ENCODE results near the gene PTRH1. TPM values are rescaled to one million over a fixed set of nuclear protein-coding genes. Genes with fewer than 3 reads are reported as not detected.

Gene PTRH1
- total and polyA plus RNA-seq, 5 experiments from 2014 or later = 8.8 to 37.7 (median 26.2) TPM

DNA sequence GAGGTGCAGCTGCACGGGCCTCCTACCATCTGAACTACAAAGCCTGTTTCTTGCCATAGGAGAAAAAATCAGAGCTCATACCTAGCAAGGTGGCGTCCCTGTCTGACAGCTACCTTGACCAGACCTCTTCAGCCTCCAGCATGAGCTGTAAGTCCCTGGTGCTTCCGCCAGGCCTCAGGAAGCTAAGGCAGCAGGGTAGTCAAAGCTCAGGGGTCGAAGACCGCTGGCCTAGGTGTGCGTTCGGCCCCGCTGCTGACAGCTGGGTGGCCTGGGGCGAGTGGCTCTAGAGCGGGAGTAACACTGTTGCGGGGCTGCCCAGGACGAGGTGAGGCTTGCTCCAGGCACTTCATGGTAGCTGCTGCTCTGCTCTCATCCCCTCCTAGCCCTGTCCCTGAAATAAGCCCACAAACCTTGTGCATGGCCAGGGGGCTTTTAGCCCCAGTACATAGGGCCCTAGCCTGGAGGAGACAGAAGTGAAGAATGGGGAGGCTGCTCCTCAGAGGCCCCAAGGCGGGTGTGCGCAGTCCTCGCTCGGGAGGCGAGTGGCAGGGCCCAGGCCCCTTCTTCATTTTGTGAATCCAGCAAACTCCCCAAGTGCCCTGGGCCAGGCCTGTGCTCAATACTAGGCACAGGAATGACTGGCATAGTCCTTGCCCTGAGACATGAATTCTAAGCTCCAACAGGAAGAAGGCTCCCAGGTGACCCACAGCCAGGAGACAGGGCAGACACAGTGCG lies 14.2 kb upstream of the PTRH1 start:
- POLR2A ChIA-PET = no interaction called here
- Mint-ChIP-seq H3K36me3 (peaks cover 0 to 5% (median 0%) of the 10 kb centered on the region in 3 donors), H3K27me3 (no peaks in the 10 kb centered on the region), H3K4me3 (no peak overlapping the region), H3K27ac (peak overlapping the region in 2 of 10 donors; percentile 62 to 82), H3K4me1 (peaks cover 8 to 11% (median 9%) of the 10 kb centered on the region in 4 donors), H3K9me3 (no peaks in the 10 kb centered on the region)
- no peak for ATAC-seq
- no peak for DNase-seq

DNA sequence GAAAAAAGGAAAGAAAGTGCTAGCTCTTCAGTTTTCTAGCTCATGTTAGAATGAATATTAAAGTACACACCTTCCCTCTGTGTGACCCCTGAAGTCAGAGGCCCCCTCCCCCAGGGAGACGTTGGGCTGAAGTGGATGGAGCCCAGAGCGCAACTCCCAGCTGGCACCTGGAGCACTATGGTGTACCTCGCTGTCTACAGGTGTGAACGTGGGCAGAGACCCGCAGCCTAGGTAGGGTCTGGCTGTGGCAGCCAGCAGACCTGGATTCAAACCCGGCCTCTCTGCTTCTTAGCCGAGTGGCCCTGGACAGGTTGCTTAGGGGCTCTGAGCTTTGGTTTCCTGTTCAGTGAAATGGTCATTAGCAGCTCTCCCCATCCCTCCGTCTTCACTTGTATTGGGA lies 13.3 kb upstream of the PTRH1 start:
- Mint-ChIP-seq H3K4me1 (peaks cover 4 to 5% (median 5%) of the 10 kb centered on the region in 4 donors), H3K4me3 (no peak overlapping the region), H3K9me3 (no peaks in the 10 kb centered on the region), H3K27ac (peak overlapping the region in 1 of 10 donors; percentile 15), H3K27me3 (no peaks in the 10 kb centered on the region), H3K36me3 (peaks cover 0 to 5% (median 0%) of the 10 kb centered on the region in 3 donors)
- ATAC-seq = no peak
- DNase-seq = no peak
- POLR2A ChIA-PET = no interaction called here

DNA sequence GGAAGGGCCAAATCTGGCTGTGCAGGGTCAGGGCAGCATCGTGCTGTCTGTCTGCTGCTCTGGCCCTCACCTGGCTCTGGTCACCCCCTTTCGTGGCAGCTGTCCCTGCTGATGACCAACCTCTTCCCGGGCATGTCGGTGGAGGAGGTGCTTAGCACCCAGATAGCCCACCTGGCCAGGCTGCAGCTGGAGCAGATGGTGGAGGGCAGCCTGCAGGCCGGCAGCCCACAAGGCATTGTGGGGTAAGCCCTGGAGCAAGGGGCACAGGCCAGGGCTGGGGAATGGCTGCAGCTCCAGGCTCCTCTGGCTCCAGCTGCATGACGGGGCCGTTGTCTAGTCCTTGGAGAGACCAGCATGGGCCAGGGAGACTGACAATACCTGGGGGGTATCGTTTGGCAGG lies 11.4 kb upstream of the PTRH1 start:
- ATAC-seq (no peak), DNase-seq (no peak)
- Mint-ChIP-seq H3K4me3 (no peak overlapping the region), H3K27me3 (peaks cover 0 to 2% (median 0%) of the 10 kb centered on the region in 5 donors), H3K27ac (no peak overlapping the region), H3K36me3 (peaks cover 0 to 4% (median 0%) of the 10 kb centered on the region in 3 donors), H3K4me1 (peaks cover 0 to 13% (median under 1%) of the 10 kb centered on the region in 4 donors), H3K9me3 (no peaks in the 10 kb centered on the region)
- POLR2A ChIA-PET = interaction anchor here (0.7 kb wide), 1 partner anchor 11 kb away, joined by 4 read pairs; the partner anchor contains the start of gene PTRH1

DNA sequence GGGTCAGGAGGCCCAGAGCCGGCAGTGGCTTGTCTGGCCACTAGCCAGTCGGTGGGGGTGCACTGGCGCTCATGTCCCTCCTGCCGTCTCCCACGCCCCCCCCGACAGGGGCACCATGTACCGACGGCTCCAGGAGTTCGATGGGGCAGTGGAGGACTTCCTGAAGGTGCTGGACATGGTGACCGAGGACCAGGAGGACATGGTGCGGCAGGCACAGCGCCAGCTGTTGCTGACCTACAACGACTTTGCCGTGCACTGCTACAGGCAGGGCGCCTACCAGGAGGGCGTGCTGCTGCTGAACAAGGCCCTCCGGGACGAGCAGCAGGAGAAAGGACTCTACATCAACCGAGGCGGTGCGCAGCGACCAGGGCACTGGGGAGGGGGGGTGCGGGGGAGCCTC lies 8.5 kb upstream of the PTRH1 start:
- Mint-ChIP-seq H3K27ac (peak overlapping the region in 1 of 10 donors; percentile 42), H3K4me1 (peaks cover 13 to 34% (median 23%) of the 10 kb centered on the region in 4 donors), H3K36me3 (no peaks in the 10 kb centered on the region), H3K4me3 (no peak overlapping the region), H3K27me3 (peaks cover 0 to 2% (median 0%) of the 10 kb centered on the region in 5 donors), H3K9me3 (no peaks in the 10 kb centered on the region)
- POLR2A ChIA-PET = interaction anchor here (0.7 to 1.2 kb wide), 3 partner anchors 10 to 14 kb away, joined by 3 to 5 read pairs (median 3); partner anchors contain the start of gene TOR2A
- no peak for ATAC-seq
- no peak for DNase-seq

DNA sequence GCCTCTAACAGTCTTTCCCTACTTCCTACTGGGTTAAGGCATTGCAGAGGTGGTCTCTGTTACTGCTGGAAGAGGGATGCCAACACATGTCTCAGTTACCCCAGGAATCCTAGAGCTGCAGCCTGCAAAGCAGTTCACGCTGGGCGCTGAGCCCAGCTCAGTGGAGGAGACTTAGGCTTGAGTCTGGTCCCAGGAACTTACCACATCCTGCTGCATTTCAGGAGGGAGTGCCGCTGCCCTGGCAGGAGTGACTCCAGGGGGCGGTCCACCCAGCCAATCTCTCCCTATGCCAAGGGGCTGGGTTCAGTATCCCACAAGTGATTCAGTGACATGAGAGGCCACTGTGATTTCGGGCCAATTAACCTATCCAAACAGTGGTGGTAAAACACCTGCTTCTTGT lies 8.0 kb upstream of the PTRH1 start:
- peak overlapping the region in 5 of 10 donors; percentile 14 to 56 (median 42) for H3K27ac Mint-ChIP-seq
- no peaks in the 10 kb centered on the region for H3K36me3 Mint-ChIP-seq
- H3K4me3 Mint-ChIP-seq = no peak overlapping the region
- peaks cover 13 to 34% (median 24%) of the 10 kb centered on the region in 4 donors for H3K4me1 Mint-ChIP-seq
- ATAC-seq (no peak), DNase-seq (no peak)
- POLR2A ChIA-PET = interaction anchor here (0.7 to 0.8 kb wide), 2 partner anchors 9 to 11 kb away, joined by 3 to 5 read pairs; partner anchors contain the start of gene TOR2A
- no peaks in the 10 kb centered on the region for H3K9me3 Mint-ChIP-seq
- H3K27me3 Mint-ChIP-seq = peaks cover 0 to 2% (median 0%) of the 10 kb centered on the region in 5 donors

DNA sequence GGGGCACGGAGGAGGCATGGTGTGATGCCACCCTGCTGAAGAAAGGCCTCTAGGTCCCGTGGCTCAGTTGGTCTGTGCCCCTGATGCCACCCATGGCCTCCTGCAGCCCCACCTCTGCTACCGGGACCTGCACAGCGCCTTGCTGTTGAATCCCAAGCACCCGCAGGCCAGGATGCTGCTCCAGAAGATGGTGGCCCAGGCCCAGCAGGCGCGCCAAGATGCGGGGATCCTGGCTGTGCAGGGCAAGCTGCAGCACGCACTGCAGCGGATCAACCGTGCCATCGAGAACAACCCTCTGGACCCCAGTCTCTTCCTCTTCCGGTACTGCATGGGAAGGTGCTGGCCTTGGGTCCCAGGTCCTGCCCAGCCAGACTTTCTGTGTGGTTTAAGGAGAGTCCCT lies 7.5 kb upstream of the PTRH1 start:
- DNase-seq = no peak
- Mint-ChIP-seq H3K9me3 (no peaks in the 10 kb centered on the region), H3K27ac (peak overlapping the region in 3 of 10 donors; percentile 14 to 56 (median 39)), H3K27me3 (peaks cover 0 to 2% (median 0%) of the 10 kb centered on the region in 5 donors), H3K4me3 (no peak overlapping the region), H3K4me1 (peaks cover 13 to 34% (median 24%) of the 10 kb centered on the region in 4 donors), H3K36me3 (no peaks in the 10 kb centered on the region)
- no peak for ATAC-seq
- POLR2A ChIA-PET = interaction anchor here (0.8 kb wide), 1 partner anchor 9 kb away, joined by 3 read pairs; no protein-coding TSS in a partner anchor

DNA sequence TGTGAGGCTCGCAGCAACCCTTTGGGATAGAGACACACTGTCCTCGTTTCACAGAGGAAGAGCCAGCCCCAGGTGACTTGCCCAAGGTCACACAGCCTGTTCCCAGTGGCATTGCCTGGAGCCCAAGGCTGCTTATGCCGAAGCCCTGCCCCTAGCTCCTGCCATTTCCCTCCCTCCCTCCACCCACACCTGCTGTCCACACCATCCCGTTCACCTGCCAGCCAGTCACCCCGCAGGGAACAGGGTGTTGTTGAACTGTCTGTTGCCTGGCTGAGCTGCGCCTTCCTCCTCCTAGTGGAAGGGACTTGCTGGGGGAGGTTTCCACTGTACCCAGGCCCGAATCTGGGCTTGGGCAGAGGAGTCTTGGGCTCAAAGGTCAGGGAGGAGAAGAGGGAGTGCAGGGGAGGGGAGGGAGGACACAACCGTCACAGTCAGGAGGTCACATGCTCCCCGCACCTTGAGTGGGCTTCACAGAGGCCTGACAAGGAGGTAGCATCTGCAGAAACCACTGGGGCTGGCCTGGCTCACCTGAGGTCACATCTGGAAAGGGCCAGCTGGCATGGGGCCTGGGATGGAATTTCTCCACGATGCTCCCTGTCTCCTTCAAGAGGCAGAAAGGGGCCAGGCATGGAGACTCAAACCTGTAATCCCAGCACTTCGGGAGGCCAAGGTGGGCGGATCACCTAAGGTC lies 6.7 kb upstream of the PTRH1 start:
- POLR2A ChIA-PET = no interaction called here
- Mint-ChIP-seq H3K36me3 (no peaks in the 10 kb centered on the region), H3K4me1 (peaks cover 13 to 34% (median 24%) of the 10 kb centered on the region in 4 donors), H3K27me3 (peaks cover 0 to 2% (median 0%) of the 10 kb centered on the region in 5 donors), H3K27ac (peak overlapping the region in 7 of 10 donors; percentile 53 to 93 (median 66)), H3K9me3 (no peaks in the 10 kb centered on the region), H3K4me3 (peak overlapping the region in 1 of 10 donors; percentile 60)
- DNase-seq (no peak), ATAC-seq (no peak)

DNA sequence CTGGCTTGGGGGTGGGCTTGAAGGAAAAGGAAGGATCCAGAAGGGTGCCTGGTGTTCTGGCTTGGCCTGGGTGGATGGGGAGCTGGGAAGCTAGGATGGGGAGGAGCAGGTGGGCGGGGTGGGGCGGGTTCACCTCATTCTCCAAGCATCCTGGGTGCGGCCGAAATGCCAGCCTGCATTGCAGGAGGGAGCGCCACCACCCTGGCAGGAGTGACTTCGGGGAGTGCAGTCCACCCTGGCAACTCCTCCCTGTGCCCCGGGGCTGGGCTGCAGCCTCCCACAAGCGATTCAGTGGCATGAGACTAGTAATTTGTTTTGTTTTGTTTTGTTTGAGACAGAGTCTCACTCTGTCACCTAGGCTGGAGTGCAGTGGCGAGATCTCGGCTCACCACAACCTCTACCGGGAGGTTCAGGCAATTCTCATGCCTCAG lies 5.9 kb upstream of the PTRH1 start:
- DNase-seq (peak in 1 of 10 donors; percentile 29), ATAC-seq (peak; percentile 35 to 39)
- peaks cover 0 to 2% (median 0%) of the 10 kb centered on the region in 5 donors for H3K27me3 Mint-ChIP-seq
- peak overlapping the region in 9 of 10 donors; percentile 39 to 95 (median 86) for H3K27ac Mint-ChIP-seq
- peaks cover 13 to 35% (median 24%) of the 10 kb centered on the region in 4 donors for H3K4me1 Mint-ChIP-seq
- no peaks in the 10 kb centered on the region for H3K9me3 Mint-ChIP-seq
- POLR2A ChIA-PET = interaction anchor here (1.3 kb wide), 1 partner anchor 16 kb away, joined by 4 read pairs; no protein-coding TSS in a partner anchor
- H3K36me3 Mint-ChIP-seq = no peaks in the 10 kb centered on the region
- H3K4me3 Mint-ChIP-seq = peak overlapping the region; percentile 39 to 82 (median 63)

DNA sequence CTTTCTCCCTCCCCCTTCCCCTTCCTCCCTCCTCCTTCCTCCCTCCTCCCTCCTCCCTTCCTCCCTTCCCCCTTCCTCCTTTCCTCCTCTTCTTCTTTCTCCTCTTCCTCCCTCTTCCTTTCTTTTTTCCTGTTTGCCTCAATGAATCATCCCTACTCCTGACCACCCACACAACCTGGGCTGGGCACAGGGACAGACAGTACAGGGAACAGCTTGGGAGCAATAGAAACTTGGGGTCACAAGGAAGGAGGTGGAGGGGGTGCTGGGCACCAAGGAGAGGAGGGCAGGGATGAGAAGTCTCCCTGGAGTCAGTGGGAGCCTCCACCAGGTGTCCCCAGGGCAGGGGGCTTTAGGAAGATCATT lies 5.4 kb upstream of the PTRH1 start:
- peaks cover 16 to 41% (median 29%) of the 10 kb centered on the region in 4 donors for H3K4me1 Mint-ChIP-seq
- no peaks in the 10 kb centered on the region for H3K9me3 Mint-ChIP-seq
- peaks cover 0 to 2% (median 0%) of the 10 kb centered on the region in 5 donors for H3K27me3 Mint-ChIP-seq
- peak overlapping the region; percentile 42 to 82 (median 59) for H3K4me3 Mint-ChIP-seq
- H3K27ac Mint-ChIP-seq = peak overlapping the region; percentile 47 to 95 (median 86)
- no peaks in the 10 kb centered on the region for H3K36me3 Mint-ChIP-seq
- no peak for DNase-seq
- no peak for ATAC-seq
- POLR2A ChIA-PET = interaction anchor here (1.1 to 1.6 kb wide), 6 partner anchors 14 to 113 kb away, joined by 3 to 5 read pairs (median 4); partner anchors contain the start of gene TOR2A

DNA sequence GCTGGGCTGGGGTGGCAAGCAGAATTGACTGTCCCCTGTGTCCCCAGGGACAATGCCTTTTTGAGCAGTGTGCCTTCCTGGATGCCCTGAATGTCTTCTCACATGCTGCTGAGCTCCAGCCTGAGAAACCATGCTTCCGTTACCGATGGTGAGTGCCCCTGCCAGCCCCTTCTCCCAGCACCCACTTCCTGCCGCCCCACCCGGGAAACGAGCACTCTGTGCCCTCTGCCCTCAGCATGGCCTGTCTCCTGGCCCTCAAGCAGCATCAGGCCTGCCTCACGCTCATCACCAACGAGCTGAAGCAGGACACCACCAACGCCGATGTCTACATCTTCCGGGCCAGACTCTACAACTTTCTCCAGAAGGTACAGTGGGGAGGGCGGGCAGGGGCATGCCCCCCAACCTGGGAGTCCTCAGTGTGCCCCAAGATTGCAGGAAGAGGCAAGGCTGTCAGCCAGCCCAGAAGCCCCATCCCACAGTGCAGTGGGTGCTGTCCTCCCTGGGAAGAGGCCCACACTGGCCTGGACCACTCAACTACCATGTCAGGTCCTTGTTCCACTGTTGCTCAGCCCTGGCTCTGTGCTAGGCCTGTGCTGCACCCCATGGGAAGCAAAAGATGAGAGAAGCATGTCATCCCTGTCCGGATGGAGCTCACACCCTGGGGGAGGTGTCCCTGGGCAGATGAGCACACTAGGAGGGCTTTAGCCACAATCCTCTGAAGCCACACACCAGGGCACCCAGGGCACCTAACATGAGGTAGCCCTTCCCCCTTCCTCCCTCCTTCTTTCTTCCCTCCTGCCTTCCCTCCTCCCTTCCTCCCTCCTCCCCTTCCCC lies 4.8 kb upstream of the PTRH1 start:
- H3K36me3 Mint-ChIP-seq = no peaks in the 10 kb centered on the region
- H3K4me1 Mint-ChIP-seq = peaks cover 19 to 45% (median 35%) of the 10 kb centered on the region in 4 donors
- peaks cover 0 to 2% (median 0%) of the 10 kb centered on the region in 5 donors for H3K27me3 Mint-ChIP-seq
- POLR2A ChIA-PET = interaction anchor here (1.1 to 1.6 kb wide), 8 partner anchors 11 to 150 kb away, joined by 3 to 6 read pairs (median 4); partner anchors contain the start of gene TOR2A
- H3K27ac Mint-ChIP-seq = peak overlapping the region; percentile 71 to 97 (median 94)
- DNase-seq = peak in 6 of 10 donors; percentile 15 to 54 (median 44)
- no peaks in the 10 kb centered on the region for H3K9me3 Mint-ChIP-seq
- peak; percentile 13 for ATAC-seq
- peak overlapping the region; percentile 44 to 90 (median 76) for H3K4me3 Mint-ChIP-seq

DNA sequence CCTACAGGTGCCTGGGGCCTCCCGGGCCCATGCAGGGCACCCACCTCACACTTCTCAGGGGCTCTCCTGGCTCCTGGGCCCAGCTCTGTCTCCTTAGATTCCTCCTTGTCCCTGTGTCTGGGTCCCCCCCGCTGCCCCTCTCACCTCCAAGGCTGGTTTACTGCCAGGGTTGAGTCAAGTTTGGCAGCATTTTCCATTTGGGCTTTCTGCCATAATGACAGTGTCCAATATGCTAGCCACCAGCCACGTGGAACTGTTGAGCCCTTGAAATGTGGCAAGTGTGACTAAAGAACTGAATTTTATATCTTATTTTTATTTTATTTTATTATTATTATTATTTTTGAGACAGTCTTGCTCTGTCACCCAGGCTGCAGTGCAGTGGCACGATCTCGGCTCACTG lies 2.3 kb upstream of the PTRH1 start:
- Mint-ChIP-seq H3K27ac (peak overlapping the region in 5 of 10 donors; percentile 24 to 89 (median 63)), H3K4me3 (peak overlapping the region in 4 of 10 donors; percentile 22 to 62 (median 40)), H3K27me3 (peaks cover 0 to 2% (median 0%) of the 10 kb centered on the region in 5 donors), H3K36me3 (no peaks in the 10 kb centered on the region), H3K9me3 (no peaks in the 10 kb centered on the region), H3K4me1 (peaks cover 19 to 51% (median 37%) of the 10 kb centered on the region in 4 donors)
- POLR2A ChIA-PET = interaction anchor here (0.6 to 3.3 kb wide), 4 partner anchors 14 to 152 kb away, joined by 3 to 19 read pairs (median 4); partner anchors contain the start of gene TOR2A
- DNase-seq (no peak), ATAC-seq (no peak)
